ENCODE measurements around the gene CARMIL3.
"Not testable (repeated sequence)": the region's sequence is repeated elsewhere in the genome, so short reads cannot be mapped to it uniquely, and the experiment has no call there.

Gene CARMIL3, protein sequence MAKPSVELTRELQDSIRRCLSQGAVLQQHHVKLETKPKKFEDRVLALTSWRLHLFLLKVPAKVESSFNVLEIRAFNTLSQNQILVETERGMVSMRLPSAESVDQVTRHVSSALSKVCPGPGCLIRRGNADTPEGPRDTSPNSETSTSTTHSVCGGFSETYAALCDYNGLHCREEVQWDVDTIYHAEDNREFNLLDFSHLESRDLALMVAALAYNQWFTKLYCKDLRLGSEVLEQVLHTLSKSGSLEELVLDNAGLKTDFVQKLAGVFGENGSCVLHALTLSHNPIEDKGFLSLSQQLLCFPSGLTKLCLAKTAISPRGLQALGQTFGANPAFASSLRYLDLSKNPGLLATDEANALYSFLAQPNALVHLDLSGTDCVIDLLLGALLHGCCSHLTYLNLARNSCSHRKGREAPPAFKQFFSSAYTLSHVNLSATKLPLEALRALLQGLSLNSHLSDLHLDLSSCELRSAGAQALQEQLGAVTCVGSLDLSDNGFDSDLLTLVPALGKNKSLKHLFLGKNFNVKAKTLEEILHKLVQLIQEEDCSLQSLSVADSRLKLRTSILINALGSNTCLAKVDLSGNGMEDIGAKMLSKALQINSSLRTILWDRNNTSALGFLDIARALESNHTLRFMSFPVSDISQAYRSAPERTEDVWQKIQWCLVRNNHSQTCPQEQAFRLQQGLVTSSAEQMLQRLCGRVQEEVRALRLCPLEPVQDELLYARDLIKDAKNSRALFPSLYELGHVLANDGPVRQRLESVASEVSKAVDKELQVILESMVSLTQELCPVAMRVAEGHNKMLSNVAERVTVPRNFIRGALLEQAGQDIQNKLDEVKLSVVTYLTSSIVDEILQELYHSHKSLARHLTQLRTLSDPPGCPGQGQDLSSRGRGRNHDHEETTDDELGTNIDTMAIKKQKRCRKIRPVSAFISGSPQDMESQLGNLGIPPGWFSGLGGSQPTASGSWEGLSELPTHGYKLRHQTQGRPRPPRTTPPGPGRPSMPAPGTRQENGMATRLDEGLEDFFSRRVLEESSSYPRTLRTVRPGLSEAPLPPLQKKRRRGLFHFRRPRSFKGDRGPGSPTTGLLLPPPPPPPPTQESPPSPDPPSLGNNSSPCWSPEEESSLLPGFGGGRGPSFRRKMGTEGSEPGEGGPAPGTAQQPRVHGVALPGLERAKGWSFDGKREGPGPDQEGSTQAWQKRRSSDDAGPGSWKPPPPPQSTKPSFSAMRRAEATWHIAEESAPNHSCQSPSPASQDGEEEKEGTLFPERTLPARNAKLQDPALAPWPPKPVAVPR (N-terminal part only)

DNA sequence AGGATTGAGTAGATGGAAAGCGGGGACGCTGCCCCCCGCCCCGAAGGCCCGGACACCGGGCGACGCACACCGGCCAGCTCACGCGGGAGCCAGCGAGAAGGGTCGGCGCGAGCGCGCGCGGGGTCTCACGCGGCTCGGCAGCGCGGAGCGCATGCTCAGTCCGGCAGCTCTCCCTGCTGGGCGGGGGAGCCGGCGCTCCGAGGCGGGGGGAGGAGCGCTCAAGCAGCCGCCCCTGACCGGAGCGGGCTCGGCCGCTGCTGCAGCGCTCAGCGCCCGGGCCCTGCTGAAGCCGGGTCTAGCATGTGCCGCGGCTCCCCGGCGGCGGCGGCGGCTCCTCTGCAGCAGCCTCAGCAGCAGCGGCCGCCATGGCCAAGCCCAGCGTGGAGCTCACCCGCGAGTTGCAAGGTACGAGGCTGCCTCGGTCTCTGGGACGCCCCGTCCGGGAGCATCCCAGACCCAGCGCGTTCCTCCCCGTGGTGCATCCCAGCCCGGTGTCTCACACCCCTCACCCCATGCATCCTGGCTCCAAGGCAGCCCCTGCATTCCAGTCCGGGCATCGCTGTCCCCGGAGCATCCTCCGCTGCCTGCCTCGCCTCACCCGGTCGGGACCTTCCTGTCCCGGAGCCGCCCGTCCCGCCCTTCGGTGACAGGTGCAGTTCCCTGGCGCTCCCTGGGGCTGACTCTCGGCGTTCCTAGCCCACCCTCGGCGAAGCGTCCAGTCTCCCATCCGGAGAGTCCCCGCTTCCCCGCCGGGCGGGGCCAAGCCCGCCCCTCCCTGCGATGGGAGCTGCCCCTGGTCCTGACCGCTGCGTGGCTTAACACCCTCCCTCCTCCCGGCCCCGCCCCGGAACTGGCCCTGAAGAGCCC, at the start of gene CARMIL3:
Gene CARMIL3 (plus strand): TSS at position 221 of the 867 bp plus-strand sequence. CDS start 145 bp downstream, at position 366.
- H3K27ac ChIP-seq = peak within 1 kb of the TSS; percentile 78

DNA sequence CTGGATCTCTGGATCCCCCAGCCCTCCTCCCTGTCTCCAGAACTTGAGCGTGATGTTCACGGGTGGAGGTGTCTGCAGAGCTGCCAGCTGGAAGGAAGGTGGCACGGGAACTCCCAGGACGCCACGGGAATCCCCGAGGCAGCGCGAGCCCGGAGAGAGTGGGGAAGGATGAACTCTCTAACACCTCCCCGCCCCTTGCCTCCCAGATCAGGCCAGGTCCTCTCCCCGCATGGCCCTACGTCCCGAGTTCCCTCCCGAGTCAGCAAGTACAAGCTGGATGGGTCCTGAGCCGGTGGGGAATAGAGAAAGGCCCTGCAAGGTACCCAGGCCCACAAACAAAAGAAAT, 45.4 kb upstream of the CARMIL3 start:
- not testable (repeated sequence) for H3K27ac ChIP-seq

More for the DNA sequence above, at the start of gene CARMIL3:
- TF ChIP-seq, protein P1, sequence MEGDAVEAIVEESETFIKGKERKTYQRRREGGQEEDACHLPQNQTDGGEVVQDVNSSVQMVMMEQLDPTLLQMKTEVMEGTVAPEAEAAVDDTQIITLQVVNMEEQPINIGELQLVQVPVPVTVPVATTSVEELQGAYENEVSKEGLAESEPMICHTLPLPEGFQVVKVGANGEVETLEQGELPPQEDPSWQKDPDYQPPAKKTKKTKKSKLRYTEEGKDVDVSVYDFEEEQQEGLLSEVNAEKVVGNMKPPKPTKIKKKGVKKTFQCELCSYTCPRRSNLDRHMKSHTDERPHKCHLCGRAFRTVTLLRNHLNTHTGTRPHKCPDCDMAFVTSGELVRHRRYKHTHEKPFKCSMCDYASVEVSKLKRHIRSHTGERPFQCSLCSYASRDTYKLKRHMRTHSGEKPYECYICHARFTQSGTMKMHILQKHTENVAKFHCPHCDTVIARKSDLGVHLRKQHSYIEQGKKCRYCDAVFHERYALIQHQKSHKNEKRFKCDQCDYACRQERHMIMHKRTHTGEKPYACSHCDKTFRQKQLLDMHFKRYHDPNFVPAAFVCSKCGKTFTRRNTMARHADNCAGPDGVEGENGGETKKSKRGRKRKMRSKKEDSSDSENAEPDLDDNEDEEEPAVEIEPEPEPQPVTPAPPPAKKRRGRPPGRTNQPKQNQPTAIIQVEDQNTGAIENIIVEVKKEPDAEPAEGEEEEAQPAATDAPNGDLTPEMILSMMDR (conservative IDR thresholded peaks at IDR 0.05) = no peak

DNA sequence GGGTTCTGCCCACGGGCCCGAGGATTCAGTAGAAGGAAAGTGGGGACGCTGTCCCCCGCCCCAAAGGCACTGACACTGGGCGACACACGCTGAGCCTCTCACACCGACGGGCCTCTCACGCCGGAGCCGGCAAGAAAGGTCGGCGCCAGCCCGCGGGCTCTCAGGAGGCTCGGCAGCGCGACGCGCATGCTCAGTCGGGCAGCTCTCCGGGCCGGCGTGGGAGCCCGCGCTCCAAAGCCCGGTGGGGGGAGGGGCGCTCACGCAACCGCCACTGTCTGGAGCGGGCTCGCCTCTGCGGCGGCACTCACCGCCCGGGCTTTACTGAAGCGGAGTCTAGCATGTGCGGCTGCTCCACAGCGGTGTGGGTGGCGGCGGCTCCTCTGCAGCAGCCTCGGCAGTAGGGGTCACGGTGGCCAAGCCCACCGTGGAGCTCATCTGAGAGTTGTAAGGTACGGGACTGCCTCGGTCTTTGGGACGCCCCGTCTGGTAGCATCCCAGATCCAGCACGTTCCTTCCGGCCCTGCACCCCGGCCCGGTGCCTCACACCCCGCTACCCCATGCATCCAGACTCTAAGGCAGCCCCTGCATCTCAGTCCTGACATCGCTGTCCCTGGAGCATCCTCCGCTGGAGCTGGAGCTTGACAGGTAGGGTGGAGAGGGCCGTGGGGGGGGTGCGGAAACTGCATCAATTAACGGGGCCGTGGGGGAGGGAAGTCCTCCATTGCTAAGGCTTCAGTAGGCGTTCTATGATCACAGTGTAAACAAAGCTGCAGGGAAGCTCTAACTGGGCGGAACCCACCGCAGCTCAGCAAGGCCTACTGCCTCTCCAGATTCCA, 44.8 kb upstream of the CARMIL3 start:
- H3K27ac ChIP-seq = not testable (repeated sequence)

DNA sequence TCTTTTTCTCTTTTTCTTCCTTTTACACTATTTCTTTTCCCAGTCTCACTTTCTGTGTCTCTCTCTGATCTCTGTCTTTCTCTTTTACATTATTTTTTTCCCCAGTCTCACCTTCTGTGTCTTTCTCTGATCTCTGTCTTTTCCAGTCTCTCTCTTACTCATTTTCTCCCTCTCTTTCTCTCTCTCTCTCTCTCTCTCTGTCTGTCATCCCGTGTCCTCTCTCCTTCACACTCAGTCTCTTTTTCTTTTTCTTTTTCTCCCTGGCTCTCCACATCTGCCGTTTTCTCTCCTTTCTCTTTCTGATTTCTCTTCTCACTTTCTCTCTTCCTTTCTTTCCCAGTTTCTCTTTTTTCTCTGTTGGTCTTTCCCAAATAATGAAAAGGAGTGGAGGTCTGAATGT, 40.8 kb upstream of the CARMIL3 start:
- TF ChIP-seq, protein P1 (conservative IDR thresholded peaks at IDR 0.05) = no peak
- no peak overlapping the region for H3K27ac ChIP-seq

DNA sequence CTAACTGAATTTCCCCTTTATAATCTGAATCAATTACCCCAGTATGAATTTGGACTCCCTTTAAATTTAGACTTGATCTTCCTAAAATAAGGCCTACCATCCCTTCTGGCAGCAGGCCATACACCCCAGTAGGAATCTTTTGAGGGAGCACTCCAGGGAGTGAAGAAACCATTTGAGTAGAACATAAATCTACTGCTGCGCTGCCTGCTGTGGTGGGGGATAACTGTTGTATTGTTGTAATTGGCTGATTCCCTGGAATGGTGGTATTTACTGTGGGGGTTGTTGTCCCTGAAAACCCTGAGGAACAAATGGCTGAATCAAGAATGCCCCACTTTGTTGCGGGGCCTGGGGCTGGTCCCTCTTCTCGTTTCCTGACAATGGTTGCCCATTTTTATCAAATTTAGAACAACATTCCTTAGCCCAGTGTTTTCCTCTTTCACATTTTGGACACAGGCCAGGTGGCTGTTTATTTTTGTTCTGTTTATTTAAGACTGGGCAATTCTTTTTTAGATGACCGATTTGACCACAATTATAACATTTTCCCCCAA, 39.0 kb upstream of the CARMIL3 start:
- H3K27ac ChIP-seq = peak overlapping the region; percentile 10; the same call in 1 of the 2 replicates

DNA sequence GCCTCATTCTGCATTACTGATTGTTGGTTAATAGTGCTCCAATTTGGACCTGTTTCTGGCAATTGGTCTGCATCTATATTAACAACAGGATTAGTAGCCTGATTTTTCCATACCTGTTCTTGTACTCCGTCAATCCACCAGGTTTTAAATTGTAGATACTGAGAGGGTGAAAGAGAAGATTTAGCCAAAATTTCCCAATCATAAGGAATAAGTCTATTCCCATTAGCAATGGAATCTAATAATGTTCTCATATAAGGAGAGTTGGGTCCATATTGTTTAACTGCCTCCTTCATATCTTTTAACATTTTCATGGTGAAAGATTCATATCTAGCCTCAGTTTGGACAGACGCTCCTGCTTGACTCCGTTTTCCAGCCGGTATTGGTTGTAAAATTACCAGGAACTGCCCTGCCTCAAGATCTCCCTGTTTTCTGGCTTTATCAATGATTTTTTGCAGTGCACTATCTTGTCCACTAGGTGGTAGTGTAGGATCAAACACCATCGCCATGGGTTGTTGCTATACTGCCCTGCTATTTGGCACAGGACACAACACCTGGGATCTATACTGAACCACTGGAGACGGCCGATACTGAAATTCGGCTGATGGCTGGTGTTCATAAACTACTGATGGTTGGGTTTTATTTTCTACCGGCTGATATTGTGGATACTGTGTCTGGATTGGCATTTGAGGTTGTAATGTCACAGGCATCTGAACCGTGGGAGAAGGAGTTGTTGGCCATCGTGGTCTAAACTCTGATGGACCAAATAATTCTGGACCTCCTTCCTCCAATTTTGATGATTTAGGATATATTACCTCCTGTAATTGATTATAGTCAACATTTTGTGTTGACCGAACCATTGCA, 37.9 kb upstream of the CARMIL3 start:
- TF ChIP-seq, protein P1 (conservative IDR thresholded peaks at IDR 0.05) = peak; percentile 91
- 0 out of 2 replicates have a peak overlapping the region, but pooled peaks have one; percentile 2 for H3K27ac ChIP-seq

DNA sequence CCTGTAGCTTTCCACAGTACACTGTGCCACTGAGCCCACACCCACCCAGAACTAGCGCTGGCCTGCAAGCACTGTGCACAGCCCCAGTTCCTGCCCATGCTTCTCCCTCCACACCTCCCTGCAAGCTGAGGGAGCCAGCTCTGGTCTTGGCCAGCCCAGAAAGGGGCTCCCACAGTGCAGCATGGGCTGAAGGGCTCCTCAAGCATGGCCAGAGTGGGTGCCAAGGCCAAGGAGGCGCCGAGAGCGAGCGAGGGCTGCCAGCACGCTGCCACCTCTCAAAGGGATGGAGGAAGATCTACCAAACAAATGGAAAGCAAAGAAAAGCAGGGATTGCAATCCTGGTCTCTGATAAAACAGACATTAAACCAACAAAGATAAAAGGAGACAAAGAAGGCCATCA, 36.1 kb upstream of the CARMIL3 start:
- H3K27ac ChIP-seq = not testable (repeated sequence)

DNA sequence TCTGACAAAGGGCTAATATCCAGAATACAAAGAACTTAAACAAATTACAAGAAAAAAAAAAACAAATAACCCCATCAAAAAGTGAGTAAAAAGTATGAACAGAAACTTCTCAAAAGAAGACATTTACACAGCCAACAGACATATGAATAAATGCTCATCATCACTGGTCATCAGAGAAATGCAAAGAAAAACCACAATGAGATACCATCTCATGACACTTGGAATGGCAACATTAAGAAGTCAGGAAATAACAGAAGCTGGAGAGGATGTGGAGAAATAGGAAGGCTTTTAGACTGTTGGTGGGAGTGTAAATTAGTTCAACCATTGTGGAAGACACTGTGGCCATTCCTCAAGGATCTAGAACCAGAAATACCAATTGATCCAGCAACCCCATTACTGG, 32.8 kb upstream of the CARMIL3 start:
- not testable (repeated sequence) for H3K27ac ChIP-seq

Data from VCaP (cell line).